Measurements from ENCODE around the gene ALOX15.
A peak's percentile ranks its signal among the peaks of the same experiment; 100 is the strongest.
"Not testable (repeated sequence)": the region's sequence is repeated elsewhere in the genome, so short reads cannot be mapped to it uniquely, and the experiment has no call there.

Gene ALOX15

GRCh38 chr17:4632581-4632920, 8.9 kb downstream of the ALOX15 start:
- WGBS (ENCODE audit: insufficient coverage): 93% methylated on average over 7 of the region's 7 CpGs
- no peak for DNase-seq
- peaks cover 0 to 3% (median 0%) of the 10 kb centered on the region in 5 experiments for H3K27me3 ChIP-seq (replicated peaks in 2 of 5; ENCODE audit: control insufficient read depth in 4 of 5, insufficient read depth in 5 of 5, low read length in 4 of 5)
- H3K36me3 ChIP-seq (ENCODE audit: control insufficient read depth in 4 of 4, insufficient read depth in 4 of 4, low read length in 3 of 4): no peaks in the 10 kb centered on the region
- no peak overlapping the region for H3K27ac ChIP-seq (ENCODE audit: insufficient read depth in 1 of 2, low read depth in 1 of 2, low read length in 2 of 2, poor library complexity in 1 of 2, severe bottlenecking in 2 of 2)
- H3K4me1 ChIP-seq (ENCODE audit: control extremely low read depth in 1 of 4, control insufficient read depth in 4 of 4, insufficient read depth in 4 of 4, low read length in 3 of 4): peaks cover 5 to 22% (median 20%) of the 10 kb centered on the region in 4 experiments
- H3K9me3 ChIP-seq (ENCODE audit: control extremely low read depth in 1 of 5, control insufficient read depth in 4 of 5, insufficient read depth in 2 of 5, low read depth in 1 of 5, low read length in 4 of 5): no peaks in the 10 kb centered on the region
- ChIA-PET CTCF (interaction anchor here (1.0 to 1.8 kb wide), 6 partner anchors 66 to 255 kb away, joined by 3 to 5 read pairs (median 4); no protein-coding TSS in a partner anchor), POLR2A (no interaction called here)
- no peak overlapping the region for H3K4me3 ChIP-seq (ENCODE audit: control insufficient read depth in 1 of 7, extremely low read depth in 1 of 7, insufficient read depth in 4 of 7, low read depth in 2 of 7, low read length in 6 of 7)

- H3K36me3 ChIP-seq (ENCODE audit: control insufficient read depth in 4 of 4, insufficient read depth in 4 of 4, low read length in 3 of 4): no peaks in the 10 kb centered on the region
- no peak overlapping the region for H3K4me3 ChIP-seq (ENCODE audit: control insufficient read depth in 1 of 7, extremely low read depth in 1 of 7, insufficient read depth in 4 of 7, low read depth in 2 of 7, low read length in 6 of 7)
- H3K27ac ChIP-seq (ENCODE audit: insufficient read depth in 1 of 2, low read depth in 1 of 2, low read length in 2 of 2, poor library complexity in 1 of 2, severe bottlenecking in 2 of 2): no peak overlapping the region
- no peaks in the 10 kb centered on the region for H3K9me3 ChIP-seq (ENCODE audit: control extremely low read depth in 1 of 5, control insufficient read depth in 4 of 5, insufficient read depth in 2 of 5, low read depth in 1 of 5, low read length in 4 of 5)
- peaks cover 5 to 21% (median 18%) of the 10 kb centered on the region in 4 experiments for H3K4me1 ChIP-seq (ENCODE audit: control extremely low read depth in 1 of 4, control insufficient read depth in 4 of 4, insufficient read depth in 4 of 4, low read length in 3 of 4)
- POLR2A ChIA-PET: interaction anchor here (0.6 kb wide), 1 partner anchor 133 kb away, joined by 3 read pairs; no protein-coding TSS in a partner anchor
- CTCF ChIA-PET: interaction anchor here (1.2 to 1.8 kb wide), 3 partner anchors 67 to 256 kb away, joined by 4 to 5 read pairs (median 5); no protein-coding TSS in a partner anchor
- WGBS (ENCODE audit: insufficient coverage): 87% methylated on average over 19 of the region's 21 CpGs
- H3K27me3 ChIP-seq (replicated peaks in 2 of 5; ENCODE audit: control insufficient read depth in 4 of 5, insufficient read depth in 5 of 5, low read length in 4 of 5): peaks cover 0 to 1% (median 0%) of the 10 kb centered on the region in 5 experiments
- DNase-seq: no peak
These were observed 9.5 kb downstream of the ALOX15 start for GRCh38 chr17:4631836-4632580.

GRCh38 chr17:4631431-4631830, 10.0 kb downstream of the ALOX15 start:
- ChIA-PET CTCF (interaction anchor here (1.4 kb wide), 1 partner anchor 66 kb away, joined by 4 read pairs; no protein-coding TSS in a partner anchor), POLR2A (interaction anchor here (0.6 kb wide), 1 partner anchor 132 kb away, joined by 3 read pairs; no protein-coding TSS in a partner anchor)
- Histone ChIP-seq H3K4me3 (ENCODE audit: control insufficient read depth in 1 of 7, extremely low read depth in 1 of 7, insufficient read depth in 4 of 7, low read depth in 2 of 7, low read length in 6 of 7) (no peak overlapping the region), H3K4me1 (ENCODE audit: control extremely low read depth in 1 of 4, control insufficient read depth in 4 of 4, insufficient read depth in 4 of 4, low read length in 3 of 4) (peaks cover 5 to 15% (median 13%) of the 10 kb centered on the region in 4 experiments), H3K27me3 (replicated peaks in 2 of 5; ENCODE audit: control insufficient read depth in 4 of 5, insufficient read depth in 5 of 5, low read length in 4 of 5) (peaks cover 0 to 2% (median 0%) of the 10 kb centered on the region in 5 experiments), H3K27ac (ENCODE audit: insufficient read depth in 1 of 2, low read depth in 1 of 2, low read length in 2 of 2, poor library complexity in 1 of 2, severe bottlenecking in 2 of 2) (no peak overlapping the region), H3K36me3 (ENCODE audit: control insufficient read depth in 4 of 4, insufficient read depth in 4 of 4, low read length in 3 of 4) (no peaks in the 10 kb centered on the region), H3K9me3 (ENCODE audit: control extremely low read depth in 1 of 5, control insufficient read depth in 4 of 5, insufficient read depth in 2 of 5, low read depth in 1 of 5, low read length in 4 of 5) (no peaks in the 10 kb centered on the region)
- DNase-seq: no peak
- WGBS (ENCODE audit: insufficient coverage): 95% methylated on average over 7 of the region's 8 CpGs

- H3K4me1 ChIP-seq (ENCODE audit: control extremely low read depth in 1 of 4, control insufficient read depth in 4 of 4, insufficient read depth in 4 of 4, low read length in 3 of 4): no peaks in the 10 kb centered on the region
- H3K36me3 ChIP-seq (ENCODE audit: control insufficient read depth in 4 of 4, insufficient read depth in 4 of 4, low read length in 3 of 4): no peaks in the 10 kb centered on the region
- ChIA-PET POLR2A (no interaction called here), CTCF (interaction anchor here (0.7 to 6.6 kb wide), 10 partner anchors 19 to 206 kb away, joined by 3 to 62 read pairs (median 4); no protein-coding TSS in a partner anchor)
- no peak overlapping the region for H3K4me3 ChIP-seq (ENCODE audit: control insufficient read depth in 1 of 7, extremely low read depth in 1 of 7, insufficient read depth in 4 of 7, low read depth in 2 of 7, low read length in 6 of 7)
- H3K27ac ChIP-seq (ENCODE audit: insufficient read depth in 1 of 2, low read depth in 1 of 2, low read length in 2 of 2, poor library complexity in 1 of 2, severe bottlenecking in 2 of 2): no peak overlapping the region
- 93% methylated on average over 3 of the region's 4 CpGs for WGBS (ENCODE audit: insufficient coverage)
- H3K27me3 ChIP-seq (replicated peaks in 2 of 5; ENCODE audit: control insufficient read depth in 4 of 5, insufficient read depth in 5 of 5, low read length in 4 of 5): peaks cover 0 to 3% (median 0%) of the 10 kb centered on the region in 5 experiments
- H3K9me3 ChIP-seq (ENCODE audit: control extremely low read depth in 1 of 5, control insufficient read depth in 4 of 5, insufficient read depth in 2 of 5, low read depth in 1 of 5, low read length in 4 of 5): peaks cover 0 to 8% (median 4%) of the 10 kb centered on the region in 5 experiments
- DNase-seq: peak in 1 of 3 donors; percentile 57
These were observed 14.7 kb downstream of the ALOX15 start for GRCh38 chr17:4626734-4627256.

GRCh38 chr17:4625181-4625617, 16.3 kb downstream of the ALOX15 start:
- Histone ChIP-seq H3K4me3 (ENCODE audit: control insufficient read depth in 1 of 7, extremely low read depth in 1 of 7, insufficient read depth in 4 of 7, low read depth in 2 of 7, low read length in 6 of 7) (no peak overlapping the region), H3K27me3 (replicated peaks in 2 of 5; ENCODE audit: control insufficient read depth in 4 of 5, insufficient read depth in 5 of 5, low read length in 4 of 5) (peaks cover 0 to 3% (median 0%) of the 10 kb centered on the region in 5 experiments), H3K4me1 (ENCODE audit: control extremely low read depth in 1 of 4, control insufficient read depth in 4 of 4, insufficient read depth in 4 of 4, low read length in 3 of 4) (no peaks in the 10 kb centered on the region), H3K27ac (ENCODE audit: insufficient read depth in 1 of 2, low read depth in 1 of 2, low read length in 2 of 2, poor library complexity in 1 of 2, severe bottlenecking in 2 of 2) (no peak overlapping the region), H3K36me3 (ENCODE audit: control insufficient read depth in 4 of 4, insufficient read depth in 4 of 4, low read length in 3 of 4) (no peaks in the 10 kb centered on the region), H3K9me3 (ENCODE audit: control extremely low read depth in 1 of 5, control insufficient read depth in 4 of 5, insufficient read depth in 2 of 5, low read depth in 1 of 5, low read length in 4 of 5) (peaks cover 0 to 12% (median 5%) of the 10 kb centered on the region in 5 experiments)
- DNase-seq: no peak
- CTCF ChIA-PET: interaction anchor here (0.6 to 6.6 kb wide), 16 partner anchors 10 to 78 kb away, joined by 3 to 62 read pairs (median 4); partner anchors contain the start of gene GGT6
- POLR2A ChIA-PET: no interaction called here
- WGBS (ENCODE audit: insufficient coverage): 100% methylated on average over 8 of the region's 12 CpGs

- CTCF ChIA-PET: interaction anchor here (0.6 to 6.6 kb wide), 13 partner anchors 9 to 78 kb away, joined by 3 to 62 read pairs (median 6); partner anchors contain the start of gene GGT6
- H3K27ac ChIP-seq (ENCODE audit: insufficient read depth in 1 of 2, low read depth in 1 of 2, low read length in 2 of 2, poor library complexity in 1 of 2, severe bottlenecking in 2 of 2); POLR2A ChIA-PET; H3K4me3 ChIP-seq (ENCODE audit: control insufficient read depth in 1 of 7, extremely low read depth in 1 of 7, insufficient read depth in 4 of 7, low read depth in 2 of 7, low read length in 6 of 7); H3K27me3 ChIP-seq (replicated peaks in 2 of 5; ENCODE audit: control insufficient read depth in 4 of 5, insufficient read depth in 5 of 5, low read length in 4 of 5); H3K4me1 ChIP-seq (ENCODE audit: control extremely low read depth in 1 of 4, control insufficient read depth in 4 of 4, insufficient read depth in 4 of 4, low read length in 3 of 4); H3K36me3 ChIP-seq (ENCODE audit: control insufficient read depth in 4 of 4, insufficient read depth in 4 of 4, low read length in 3 of 4); DNase-seq: not testable (repeated sequence)
- H3K9me3 ChIP-seq (ENCODE audit: control extremely low read depth in 1 of 5, control insufficient read depth in 4 of 5, insufficient read depth in 2 of 5, low read depth in 1 of 5, low read length in 4 of 5): peaks cover 0 to 12% (median 5%) of the 10 kb centered on the region in 5 experiments
- WGBS (ENCODE audit: insufficient coverage): 83% methylated on average over 3 of the region's 3 CpGs
These were observed 17.0 kb downstream of the ALOX15 start for GRCh38 chr17:4624451-4624911.
